ENCODE results near the gene KCNJ2.

KCNJ2 gene

DNA sequence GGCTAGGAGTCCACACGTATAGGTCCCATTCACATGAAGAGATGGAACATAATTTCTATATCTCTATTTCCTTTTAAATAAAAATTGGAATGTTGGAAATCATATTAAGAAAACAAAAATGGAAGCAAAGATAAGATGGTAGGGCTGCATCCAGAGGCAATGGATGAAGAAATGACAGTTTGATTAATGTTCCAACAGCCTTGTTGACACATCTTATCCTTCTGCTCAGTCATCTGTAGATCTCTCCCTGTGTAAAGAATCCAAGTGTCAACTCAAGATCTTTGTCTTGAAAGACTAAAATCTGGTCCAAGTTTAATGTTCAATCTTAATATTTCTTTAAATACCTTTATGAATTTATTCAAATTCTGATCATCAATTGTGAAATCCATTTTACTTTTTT, 7.8 kb upstream of the KCNJ2 start:
- DNase-seq = no peak

DNA sequence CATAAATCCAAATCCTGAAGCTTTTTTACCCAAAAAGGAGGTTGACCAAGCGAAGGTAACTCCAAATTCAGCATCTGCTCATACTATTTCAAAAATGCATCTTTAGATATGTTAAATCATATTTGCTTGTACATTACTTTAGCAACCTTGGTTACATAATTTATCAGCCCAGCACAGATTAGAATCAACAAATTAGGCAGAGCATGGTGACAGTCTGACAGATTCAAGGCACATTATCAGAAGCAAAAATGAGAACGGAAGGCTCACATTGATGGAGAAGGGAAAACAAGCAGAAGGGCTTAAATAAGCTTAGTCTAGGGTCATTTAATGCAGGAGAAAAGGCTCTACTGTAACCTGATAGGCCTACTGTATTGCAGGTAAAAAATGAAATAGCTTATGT, 3.9 kb upstream of the KCNJ2 start:
- DNase-seq = no peak

DNA sequence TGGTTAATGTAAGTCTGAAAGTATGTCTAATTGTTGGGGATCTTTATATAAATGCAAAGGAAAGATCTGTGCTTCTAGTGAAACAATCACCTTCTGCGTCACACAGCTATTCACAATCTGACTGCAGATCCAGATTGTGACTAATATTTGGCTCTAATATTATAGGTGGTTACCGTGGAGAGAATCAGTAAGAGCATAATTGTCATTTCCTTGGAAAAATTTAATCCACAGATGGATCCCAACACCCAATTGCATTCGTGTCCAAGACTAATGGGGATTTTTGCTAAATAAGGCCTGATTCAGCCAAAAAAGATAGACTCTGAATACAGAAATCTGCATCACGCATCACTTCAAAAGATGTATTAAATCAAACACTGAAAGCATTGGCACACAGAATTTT, 2.7 kb upstream of the KCNJ2 start:
- no peak for DNase-seq

GRCh38 chr17:70168044-70168976, 1.0 kb upstream of the KCNJ2 start:
- peak; percentile 44 for DNase-seq

- DNase-seq = no peak
Measured at GRCh38 chr17:70169709-70170597, 621 bp downstream of the KCNJ2 start.

- no peak for DNase-seq
Measured at GRCh38 chr17:70171159-70171558, 1.8 kb downstream of the KCNJ2 start.

DNA sequence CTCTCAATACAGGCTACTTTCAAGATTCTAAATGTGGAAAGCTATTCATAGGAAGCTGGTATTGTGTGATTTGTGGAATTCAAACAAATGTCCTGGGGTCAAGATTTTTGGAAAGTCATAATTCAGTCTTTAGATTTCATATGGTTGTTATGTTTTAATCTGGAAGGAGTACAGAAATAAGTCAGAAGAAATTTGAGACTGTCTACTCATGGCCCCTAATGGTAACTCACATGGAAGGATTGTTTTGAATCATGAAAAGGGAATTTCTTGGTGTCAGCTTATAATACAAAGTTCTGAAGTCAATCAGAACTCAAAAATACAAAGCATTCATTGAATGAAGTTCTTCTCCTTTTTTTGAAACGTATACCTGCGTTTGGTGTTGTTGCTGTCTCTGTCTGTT, 3.1 kb downstream of the KCNJ2 start:
- no peak for DNase-seq

DNA sequence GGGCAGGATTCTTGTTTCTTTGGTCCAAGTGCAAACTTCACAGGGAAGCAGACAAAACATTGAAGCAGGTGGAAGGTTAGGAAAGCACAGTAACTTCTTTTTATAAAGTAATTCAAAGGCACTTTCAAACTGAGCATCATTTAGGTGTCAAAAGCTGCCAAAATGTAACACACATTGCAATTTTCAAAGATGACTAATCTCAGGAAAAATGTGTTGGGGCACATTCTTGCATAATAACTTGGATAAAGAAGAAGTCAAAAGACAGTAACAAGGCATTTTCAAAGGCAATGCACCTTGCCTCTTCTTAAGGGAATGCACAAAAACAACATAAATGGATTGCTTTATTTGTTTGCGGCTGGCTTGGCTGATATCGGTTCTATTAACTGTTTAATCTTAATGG, 3.6 kb downstream of the KCNJ2 start:
- DNase-seq = no peak

DNA sequence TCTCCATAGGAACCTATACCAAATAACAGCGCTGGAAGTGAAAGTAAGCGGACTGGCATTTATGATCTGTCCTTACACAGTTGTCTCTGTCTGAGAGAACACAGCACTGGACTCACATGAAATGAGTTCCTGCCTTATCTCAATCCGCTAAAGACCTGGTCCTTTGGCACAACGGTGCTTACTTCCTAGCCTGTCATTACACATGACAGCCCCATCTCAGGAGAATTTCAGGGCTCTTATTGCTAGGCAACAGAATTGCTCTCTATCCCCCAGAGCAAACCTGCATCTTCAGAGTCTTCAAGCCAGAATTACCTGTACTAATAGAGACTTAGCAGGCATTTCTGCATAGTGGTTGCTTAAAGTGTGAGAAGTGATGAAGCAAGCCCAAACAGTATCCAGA, 4.3 kb downstream of the KCNJ2 start:
- DNase-seq = no peak

DNA sequence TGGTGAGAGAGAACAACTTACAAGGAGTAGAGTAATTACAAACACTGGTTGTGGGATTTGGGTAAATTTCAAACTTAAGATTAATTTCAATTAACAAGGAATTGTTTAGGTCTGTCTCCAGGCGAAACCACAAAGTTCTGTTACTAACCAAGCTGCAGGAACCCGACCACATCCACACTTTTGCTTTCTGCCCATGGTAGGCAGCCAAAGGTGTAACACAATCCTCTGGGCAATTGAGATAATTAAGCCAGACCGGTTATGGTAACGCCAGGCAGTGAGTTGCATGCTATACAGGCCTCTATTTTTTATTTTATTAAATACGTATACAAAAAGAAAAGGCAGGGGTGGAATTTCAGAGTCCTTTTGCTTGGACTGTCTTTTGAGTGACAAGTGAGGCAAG, 12.0 kb downstream of the KCNJ2 start:
- DNase-seq = no peak

DNA sequence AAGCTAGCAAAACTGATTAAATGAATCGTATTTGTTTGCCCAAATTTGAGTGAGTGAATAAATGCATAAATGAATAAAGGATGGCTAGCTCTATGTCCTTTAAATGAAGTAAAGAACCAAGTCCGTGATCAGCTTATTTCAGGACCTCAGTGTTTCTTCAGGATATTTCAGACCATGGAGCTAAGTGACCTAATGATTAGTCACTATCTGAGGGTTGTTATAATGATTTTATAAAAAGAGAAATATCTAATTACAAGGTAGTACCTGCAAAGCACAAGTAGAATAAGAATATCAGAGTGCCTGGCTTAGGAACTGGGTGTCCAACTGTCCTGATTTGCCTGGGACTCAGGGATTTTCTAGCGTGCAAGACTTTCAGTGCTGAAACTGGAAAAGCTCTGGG, 12.5 kb downstream of the KCNJ2 start:
- DNase-seq = no peak

- no peak for DNase-seq
Measured at GRCh38 chr17:70183508-70183907, 14.2 kb downstream of the KCNJ2 start.

- DNase-seq = no peak
Measured at GRCh38 chr17:70184207-70184606, 14.9 kb downstream of the KCNJ2 start.

- no peak for DNase-seq
Measured at GRCh38 chr17:70184770-70185169, 15.4 kb downstream of the KCNJ2 start.

- DNase-seq = no peak
Measured at GRCh38 chr17:70185285-70185684, 16.0 kb downstream of the KCNJ2 start.

DNA sequence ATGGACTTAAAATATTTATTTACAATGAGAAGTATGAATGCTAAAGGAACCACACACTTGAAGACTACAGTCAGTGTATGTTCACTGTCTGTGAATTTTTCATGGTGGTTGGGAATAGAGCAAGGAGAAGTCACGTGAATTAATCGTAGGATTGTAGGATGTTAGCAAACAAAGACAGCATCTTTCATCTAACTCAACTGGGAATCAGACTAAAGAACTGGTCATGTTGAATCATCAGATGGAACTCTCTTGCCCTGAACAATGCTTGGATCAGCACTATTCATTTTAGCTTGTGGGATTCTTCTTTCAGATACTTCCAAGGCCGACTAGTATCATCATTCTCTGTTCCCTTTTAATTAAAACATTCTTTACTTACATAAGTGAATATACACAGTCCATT, 18.1 kb downstream of the KCNJ2 start:
- no peak for DNase-seq

DNA sequence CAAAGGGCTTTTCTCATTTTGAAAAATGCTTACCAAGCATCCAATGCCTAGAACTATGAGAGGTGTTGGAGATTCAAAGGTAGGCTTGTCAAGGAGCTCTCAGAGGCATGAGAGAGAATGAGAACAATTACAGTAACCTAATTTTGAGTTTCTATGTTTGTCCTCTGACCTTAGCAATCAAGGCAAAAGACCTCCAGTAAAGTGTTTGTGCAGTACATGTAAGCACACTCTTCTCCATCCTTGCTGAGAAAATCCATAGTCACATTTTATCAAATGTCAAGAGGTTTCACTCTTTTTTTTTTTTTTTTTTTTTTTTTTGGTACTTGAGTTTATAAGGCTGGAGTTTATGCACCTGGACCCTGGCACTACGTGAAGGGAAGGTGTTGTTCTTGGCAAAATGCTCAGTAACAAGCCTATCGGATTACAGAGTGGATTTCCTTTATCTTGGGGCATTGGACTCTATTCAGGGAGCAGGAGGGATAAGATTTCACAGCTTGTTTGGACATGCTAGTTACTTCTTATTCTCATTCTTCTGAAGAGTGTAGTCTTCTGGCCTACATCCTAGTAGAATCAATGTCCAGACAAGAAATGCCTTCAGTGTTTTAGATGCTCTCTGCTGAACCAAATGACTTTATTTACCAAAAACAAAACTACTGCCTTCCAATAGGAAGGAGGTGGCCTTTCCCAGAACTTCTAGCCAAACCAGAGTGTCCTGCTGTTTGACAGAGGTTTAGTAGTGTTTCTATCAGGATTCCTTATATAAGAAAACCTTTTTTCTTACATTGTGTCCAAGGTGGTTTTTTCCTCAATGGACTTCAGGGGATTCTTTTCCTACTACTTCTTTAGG, 21.9 kb downstream of the KCNJ2 start:
- peak; percentile 34 for DNase-seq

- no peak for DNase-seq
Measured at GRCh38 chr17:70195091-70195490, 25.8 kb downstream of the KCNJ2 start.

DNA sequence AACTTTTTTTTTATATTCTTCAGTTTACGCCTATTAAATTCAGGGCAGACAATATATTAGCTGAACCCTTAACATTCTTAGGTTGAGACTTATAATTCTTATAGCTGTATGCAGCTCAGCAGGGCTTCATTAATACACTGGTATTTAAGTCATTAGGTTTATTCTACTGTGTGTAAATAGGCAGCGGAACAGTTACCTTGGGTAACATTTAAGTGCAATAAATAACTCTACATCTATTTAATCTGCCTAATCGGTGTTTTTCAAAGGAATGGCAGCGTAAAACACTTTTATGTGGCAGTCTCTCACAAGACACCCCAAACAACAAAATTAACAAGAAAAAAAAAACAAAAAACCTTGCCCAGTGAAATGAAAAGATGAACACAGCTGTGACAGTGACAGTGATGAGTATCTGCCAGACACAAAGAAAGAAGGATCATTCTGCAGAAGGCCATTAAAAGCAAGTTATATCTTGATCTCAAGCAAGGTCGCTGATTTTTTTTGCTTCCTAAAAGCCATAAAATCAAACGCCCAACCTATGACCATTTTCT, 32.6 kb downstream of the KCNJ2 start:
- no peak for DNase-seq

- DNase-seq = no peak
Measured at GRCh38 chr17:70202840-70203239, 33.5 kb downstream of the KCNJ2 start.

- DNase-seq = no peak
Measured at GRCh38 chr17:70204431-70204830, 35.1 kb downstream of the KCNJ2 start.

GRCh38 chr17:70205401-70205800, 36.1 kb downstream of the KCNJ2 start:
- no peak for DNase-seq

All from DMS153 (cell line).